Measurements from ENCODE around the gene WASHC2A. TPM values are rescaled to one million over a fixed set of nuclear protein-coding genes. Genes with fewer than 3 reads are reported as not detected.
"Not testable (repeated sequence)": the region's sequence is repeated elsewhere in the genome, so short reads cannot be mapped to it uniquely, and the experiment has no call there.

The WASHC2A gene
- 49.3 and 51.0 TPM in 2 replicates for total RNA-seq

GRCh38 chr10:50067546-50068351 lies at the start of gene WASHC2A:
WASHC2A (plus strand) TSS chr10:50067954; CDS start chr10:50068006, 52 bp downstream.
- DNase-seq (ENCODE audit: extremely low read depth, low read depth, low spot score), result not testable (repeated sequence)

- not testable (repeated sequence) for DNase-seq (ENCODE audit: extremely low read depth, low read depth, low spot score)
Observed at GRCh38 chr10:50019279-50019678, 48.5 kb upstream of the WASHC2A start.

DNA sequence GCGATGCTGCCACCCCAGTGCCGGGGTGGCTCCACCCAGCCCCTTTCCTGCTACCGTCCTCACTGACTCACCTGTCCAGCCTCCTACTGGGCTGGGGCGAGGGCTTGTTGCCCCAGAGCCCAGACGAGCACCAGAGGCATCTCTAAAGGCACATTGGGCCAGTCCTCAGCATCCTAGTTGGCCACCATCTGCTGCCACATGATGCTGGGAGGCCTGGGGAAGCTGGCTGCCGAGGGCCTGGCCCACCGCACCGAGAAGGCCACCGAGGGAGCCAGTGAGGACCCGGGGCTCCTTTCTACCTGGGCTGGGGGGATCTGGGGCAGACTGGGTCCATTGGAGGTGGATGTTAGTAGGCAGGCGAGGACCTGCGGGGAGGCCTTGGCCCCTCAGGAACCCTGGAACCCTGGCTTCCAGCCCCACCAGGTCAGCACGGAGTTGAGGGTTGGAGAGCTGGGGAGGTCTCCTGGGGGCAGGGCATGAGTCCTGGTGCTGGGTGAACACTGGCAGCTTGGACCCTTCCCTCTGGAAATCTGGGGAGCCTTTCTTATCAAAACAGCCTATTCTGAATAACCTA lies 47.2 kb upstream of the WASHC2A start:
- not testable (repeated sequence) for DNase-seq (ENCODE audit: extremely low read depth, low read depth, low spot score)

DNA sequence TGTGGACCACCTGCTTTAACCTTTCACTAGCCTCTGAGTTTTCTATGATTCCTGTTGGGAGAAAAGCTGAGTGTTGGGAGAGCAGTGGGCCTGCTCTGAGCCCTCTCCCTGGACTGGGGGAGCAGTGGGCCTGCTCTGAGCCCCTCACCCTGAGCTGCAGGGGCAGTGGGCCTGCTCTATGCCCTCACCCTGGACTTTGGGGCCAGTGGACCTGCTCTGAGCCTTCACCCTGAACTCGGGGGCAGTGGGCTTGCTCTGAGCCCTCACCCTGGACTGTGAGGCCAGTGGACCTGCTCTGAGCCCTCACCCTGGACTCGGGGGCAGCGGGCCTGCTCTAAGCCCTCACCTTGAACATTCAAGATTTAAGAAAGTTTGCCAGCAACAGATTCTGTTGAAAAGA lies 46.1 kb upstream of the WASHC2A start:
- DNase-seq (ENCODE audit: extremely low read depth, low read depth, low spot score), result no peak

- not testable (repeated sequence) for DNase-seq (ENCODE audit: extremely low read depth, low read depth, low spot score)
Observed at GRCh38 chr10:50024716-50025383, 42.9 kb upstream of the WASHC2A start.

- DNase-seq (ENCODE audit: extremely low read depth, low read depth, low spot score), result no peak
Observed at GRCh38 chr10:50025627-50026026, 42.1 kb upstream of the WASHC2A start.

DNA sequence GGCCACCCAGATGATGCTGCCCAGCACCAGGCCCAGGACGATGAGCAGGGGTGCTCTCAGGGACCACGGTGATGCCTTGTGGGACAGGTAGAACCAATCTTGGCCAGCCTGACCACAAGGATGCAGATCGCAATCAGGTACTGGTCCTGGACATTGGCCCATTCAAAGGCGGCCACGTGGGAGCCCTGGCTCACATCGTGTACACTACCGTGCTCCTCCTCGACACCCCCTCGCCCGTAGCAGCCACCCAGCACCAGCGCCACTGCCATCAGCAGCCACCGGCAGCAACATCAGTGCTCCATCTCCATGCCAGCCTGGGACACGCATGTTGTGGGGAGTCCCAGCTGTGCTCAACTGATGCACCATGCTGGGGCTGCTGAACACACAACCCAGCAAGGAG lies 40.6 kb upstream of the WASHC2A start:
- no peak for DNase-seq (ENCODE audit: extremely low read depth, low read depth, low spot score)

- no peak for DNase-seq (ENCODE audit: extremely low read depth, low read depth, low spot score)
Observed at GRCh38 chr10:50033481-50033880, 34.3 kb upstream of the WASHC2A start.

GRCh38 chr10:50035337-50035736 lies 32.4 kb upstream of the WASHC2A start:
- not testable (repeated sequence) for DNase-seq (ENCODE audit: extremely low read depth, low read depth, low spot score)

DNA sequence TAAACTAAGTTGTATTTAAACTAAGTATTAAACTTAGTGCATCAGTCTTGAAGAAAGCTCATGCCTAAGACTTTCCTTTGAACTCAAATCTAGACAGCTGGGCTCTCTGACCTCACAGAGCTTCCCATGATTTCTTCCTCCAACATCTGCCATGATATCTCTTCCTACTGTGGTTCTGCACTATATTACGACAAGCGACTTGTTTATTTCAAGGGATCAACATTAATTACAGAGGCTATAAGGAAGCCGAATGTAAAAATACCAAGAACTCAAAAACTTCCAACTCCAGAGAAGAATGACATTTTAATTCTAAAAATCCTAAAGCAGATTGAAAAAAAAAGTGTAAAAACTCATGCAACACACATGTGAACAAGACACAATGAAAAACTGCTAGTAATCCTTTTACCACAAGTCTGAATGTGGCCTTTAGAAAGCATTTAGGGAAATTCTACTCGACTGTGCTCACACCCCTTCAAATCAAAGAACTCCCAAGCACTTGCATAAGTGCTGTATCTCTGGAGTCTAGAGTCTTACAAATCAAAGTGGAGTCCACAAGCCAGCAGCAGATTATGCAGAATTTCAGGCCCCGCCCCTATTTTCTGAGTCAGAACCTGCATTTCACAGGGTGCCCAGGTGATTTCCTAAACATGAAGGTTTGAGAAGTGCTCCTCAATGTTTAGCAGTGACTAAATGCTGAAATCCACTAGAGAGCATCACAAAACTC lies 22.7 kb upstream of the WASHC2A start:
- DNase-seq (ENCODE audit: extremely low read depth, low read depth, low spot score), result no peak

DNA sequence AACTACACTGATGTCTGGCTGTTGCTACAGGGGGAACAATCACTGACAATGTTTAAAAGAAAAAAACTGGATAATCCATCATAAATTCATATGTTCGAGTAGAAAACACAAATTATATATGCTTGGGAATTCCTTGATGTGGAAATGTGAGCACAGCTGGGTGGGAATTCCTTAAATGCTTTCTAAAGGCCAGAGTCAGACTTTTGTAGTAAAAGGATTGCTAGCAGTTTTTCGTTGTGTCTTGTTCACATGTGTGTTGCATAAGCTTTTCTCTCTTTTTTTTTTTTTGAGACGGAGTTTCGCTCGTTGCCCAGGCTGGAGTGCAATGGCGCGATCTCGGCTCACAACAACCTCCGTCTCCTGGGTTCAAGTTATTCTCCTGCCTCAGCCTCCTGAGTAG lies 21.3 kb upstream of the WASHC2A start:
- not testable (repeated sequence) for DNase-seq (ENCODE audit: extremely low read depth, low read depth, low spot score)

GRCh38 chr10:50047594-50047993 lies 20.2 kb upstream of the WASHC2A start:
- not testable (repeated sequence) for DNase-seq (ENCODE audit: extremely low read depth, low read depth, low spot score)

DNA sequence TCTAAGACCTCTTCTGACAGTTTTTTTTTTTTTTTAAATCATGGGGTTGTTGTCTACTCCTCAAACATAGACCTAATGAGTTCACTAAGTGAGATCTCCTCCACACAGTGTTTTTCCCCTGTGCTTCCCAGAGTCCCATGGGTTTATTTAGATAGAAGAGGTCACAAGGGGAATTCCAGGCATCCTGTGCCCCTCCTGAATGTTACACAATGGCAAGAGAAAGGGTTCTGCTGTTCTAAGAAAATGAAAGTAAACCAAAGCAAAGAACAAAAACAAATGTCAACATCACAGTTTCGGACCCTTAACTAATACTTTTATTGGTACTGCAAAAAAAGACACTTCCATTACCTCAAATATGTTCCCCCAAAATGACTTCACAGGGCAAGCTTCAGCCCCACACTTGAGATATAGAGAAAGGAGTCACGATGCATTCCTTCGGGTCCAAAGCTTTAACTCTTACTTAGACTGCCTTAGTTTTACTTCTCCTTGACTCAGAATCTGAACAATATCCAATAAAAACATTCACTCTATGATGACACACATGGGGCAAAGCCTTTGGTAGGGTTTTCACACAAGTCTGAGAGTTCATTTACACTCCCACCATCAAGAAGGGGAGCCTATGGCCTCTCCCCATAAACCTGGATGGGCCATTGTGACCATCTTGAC lies 15.6 kb upstream of the WASHC2A start:
- not testable (repeated sequence) for DNase-seq (ENCODE audit: extremely low read depth, low read depth, low spot score)

GRCh38 chr10:50052778-50053376 lies 14.9 kb upstream of the WASHC2A start:
- not testable (repeated sequence) for DNase-seq (ENCODE audit: extremely low read depth, low read depth, low spot score)

- DNase-seq (ENCODE audit: extremely low read depth, low read depth, low spot score), result not testable (repeated sequence)
Observed at GRCh38 chr10:50055494-50056292, 12.1 kb upstream of the WASHC2A start.

GRCh38 chr10:50056654-50057053 lies 11.1 kb upstream of the WASHC2A start:
- not testable (repeated sequence) for DNase-seq (ENCODE audit: extremely low read depth, low read depth, low spot score)

- not testable (repeated sequence) for DNase-seq (ENCODE audit: extremely low read depth, low read depth, low spot score)
Observed at GRCh38 chr10:50058727-50059126, 9.0 kb upstream of the WASHC2A start.

DNA sequence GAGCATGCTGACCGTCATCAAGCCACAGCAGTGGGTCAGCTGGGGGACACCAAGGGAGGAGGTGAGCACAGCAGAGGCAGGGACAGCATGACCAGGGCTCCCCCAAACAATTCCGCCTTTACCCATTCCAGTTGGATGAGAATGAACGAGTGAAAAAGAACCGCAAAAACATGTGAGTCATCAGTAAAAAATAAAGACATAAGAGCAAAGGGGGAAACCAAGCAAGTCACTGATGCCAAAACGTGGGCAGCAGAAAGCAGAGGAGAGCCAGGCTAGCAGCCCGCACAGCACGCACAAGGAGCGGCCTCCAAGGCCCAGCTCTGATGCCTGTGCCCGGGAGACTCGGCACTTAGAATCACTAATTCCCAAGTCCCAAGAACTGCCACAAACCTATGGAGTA lies 7.8 kb upstream of the WASHC2A start:
- not testable (repeated sequence) for DNase-seq (ENCODE audit: extremely low read depth, low read depth, low spot score)

GRCh38 chr10:50061548-50061947 lies 6.2 kb upstream of the WASHC2A start:
- DNase-seq (ENCODE audit: extremely low read depth, low read depth, low spot score), result not testable (repeated sequence)
